Limb (tissue), 2 donors: ENCODE data around the gene GFOD1.
"Not testable (repeated sequence)": the region's sequence is repeated elsewhere in the genome, so short reads cannot be mapped to it uniquely, and the experiment has no call there.

Experiments
- DNase-seq, 2 donors: peaks; one replicate each; pipeline ENCODE4 v3.0.0-alpha.2; 2016; ENCODE audit errors: extremely low spot score in 2 of 2

The GFOD1 gene

GRCh38 chr6:13511913-13512717 lies 24.7 kb upstream of the GFOD1 start:
- no peak for DNase-seq

GRCh38 chr6:13511141-13511571 lies 23.8 kb upstream of the GFOD1 start:
- not testable (repeated sequence) for DNase-seq

- DNase-seq, result not testable (repeated sequence)
These were observed 23.0 kb upstream of the GFOD1 start for GRCh38 chr6:13510433-13510832.

GRCh38 chr6:13508711-13509705 lies 21.6 kb upstream of the GFOD1 start:
- peak in 1 of 2 donors; percentile 86 for DNase-seq

GRCh38 chr6:13507306-13507860 lies 20.0 kb upstream of the GFOD1 start:
- no peak for DNase-seq

GRCh38 chr6:13505345-13505734 lies 17.9 kb upstream of the GFOD1 start:
- DNase-seq, result no peak

- DNase-seq, result no peak
These were observed 17.4 kb upstream of the GFOD1 start for GRCh38 chr6:13504611-13505344.

- DNase-seq, result no peak
These were observed 13.5 kb upstream of the GFOD1 start for GRCh38 chr6:13500915-13501314.

- no peak for DNase-seq
These were observed 12.9 kb upstream of the GFOD1 start for GRCh38 chr6:13500264-13500663.

GRCh38 chr6:13496513-13497190 lies 9.3 kb upstream of the GFOD1 start:
- no peak for DNase-seq

- no peak for DNase-seq
These were observed 8.4 kb upstream of the GFOD1 start for GRCh38 chr6:13495818-13496217.

GRCh38 chr6:13495112-13495776 lies 7.8 kb upstream of the GFOD1 start:
- no peak for DNase-seq

- DNase-seq, result no peak
These were observed 6.7 kb upstream of the GFOD1 start for GRCh38 chr6:13494137-13494536.

GRCh38 chr6:13493147-13493546 lies 5.7 kb upstream of the GFOD1 start:
- DNase-seq, result no peak

- DNase-seq, result no peak
These were observed 5.0 kb upstream of the GFOD1 start for GRCh38 chr6:13492357-13492756.

GRCh38 chr6:13491538-13491937 lies 4.1 kb upstream of the GFOD1 start:
- DNase-seq, result no peak

- DNase-seq, result no peak
These were observed 3.0 kb upstream of the GFOD1 start for GRCh38 chr6:13490402-13490801.

GRCh38 chr6:13488896-13489237 lies 1.5 kb upstream of the GFOD1 start:
- DNase-seq, result no peak

GRCh38 chr6:13488015-13488895 lies 855 bp upstream of the GFOD1 start:
- DNase-seq, result peak; percentile 18 to 71
